ENCODE measurements around the gene DDX17.

The DDX17 gene

DNA sequence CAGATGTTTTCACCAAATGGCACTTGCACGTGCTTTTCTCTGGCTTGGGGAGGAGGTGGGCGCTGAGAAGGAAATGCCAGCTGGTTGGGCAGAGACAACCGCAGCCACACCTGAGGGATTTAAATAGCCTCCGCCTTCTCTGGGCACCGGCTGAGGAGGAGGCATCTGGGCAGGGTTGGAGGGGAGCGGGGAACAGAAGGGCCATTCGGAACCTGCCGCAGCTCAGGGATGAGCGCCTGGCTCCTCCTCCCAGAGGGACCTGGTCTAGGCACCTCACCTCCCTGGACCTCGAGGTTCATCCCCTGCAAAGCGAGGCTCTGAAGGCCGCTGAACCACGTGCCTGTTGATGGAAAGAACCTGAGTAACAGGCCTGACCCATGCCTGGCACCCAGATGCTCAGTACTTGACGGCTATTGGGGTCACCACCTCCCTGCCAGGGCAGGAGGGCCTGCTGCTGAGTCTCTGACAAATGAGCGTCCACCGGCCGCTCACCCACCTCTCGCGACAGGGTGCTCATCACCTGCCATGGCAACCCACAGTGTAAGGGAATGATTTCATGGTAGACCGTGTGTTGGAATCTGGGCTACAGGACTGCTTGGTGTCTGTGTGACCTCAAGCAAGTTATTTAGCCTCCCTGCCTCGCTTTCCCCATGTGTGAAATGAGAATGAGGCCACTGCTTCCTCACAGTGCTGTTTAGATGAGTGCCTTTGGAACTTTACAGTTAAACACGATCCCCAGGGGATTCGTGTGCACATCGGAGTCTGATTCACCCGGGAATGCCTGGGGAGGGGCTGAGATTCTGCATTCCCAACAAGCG, 40.2 kb downstream of the DDX17 start:
- Mint-ChIP-seq H3K4me3 (no peak overlapping the region), H3K27me3 (peaks cover 25% of the 10 kb centered on the region)

DNA sequence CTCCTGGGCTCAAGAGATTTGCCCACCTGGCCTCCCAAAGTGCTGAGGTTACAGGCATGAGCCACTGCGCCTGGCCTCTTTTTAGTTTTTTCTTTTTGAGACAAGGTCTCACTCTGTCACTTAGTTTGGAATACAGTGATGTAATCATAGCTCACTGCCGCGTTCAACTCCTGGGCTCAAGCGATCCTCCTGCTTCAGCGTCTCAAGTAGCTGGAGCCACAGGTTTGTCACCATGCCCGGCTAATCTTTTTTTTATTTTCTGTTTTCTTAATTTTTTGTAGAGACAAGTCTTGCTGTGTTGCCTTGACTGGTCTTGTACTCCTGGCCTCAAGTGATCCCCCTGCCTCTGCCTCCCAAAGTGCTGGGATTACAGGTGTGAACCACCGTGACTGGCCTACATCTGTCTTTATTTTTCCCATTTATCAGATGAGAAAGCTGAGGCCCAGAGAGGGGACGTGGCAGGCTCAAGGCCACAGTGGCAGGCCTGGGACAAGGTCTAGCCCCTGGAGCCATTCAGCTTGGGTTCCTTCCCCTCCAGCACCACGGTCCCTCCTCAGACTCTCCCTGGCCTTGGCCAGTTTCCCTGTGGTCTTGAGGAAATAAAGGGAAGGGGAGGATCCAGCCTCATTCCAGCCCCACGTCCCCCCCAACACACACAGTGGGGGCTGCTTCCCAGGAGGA, 41.0 kb downstream of the DDX17 start:
- Mint-ChIP-seq H3K4me3 (no peak overlapping the region), H3K27me3 (peaks cover 28% of the 10 kb centered on the region), H3K9me3 (no peaks in the 10 kb centered on the region), H3K27ac (no peak overlapping the region), H3K36me3 (no peaks in the 10 kb centered on the region), H3K4me1 (peaks cover 13% of the 10 kb centered on the region)
- ATAC-seq (ENCODE audit: low read depth): no peak
- no peak for DNase-seq (ENCODE audit: low spot score in 2 of 2)

More for the DNA sequence above, 40.2 kb downstream of the DDX17 start:
- DNase-seq (ENCODE audit: low spot score in 2 of 2) (no peak), ATAC-seq (ENCODE audit: low read depth) (no peak)
- H3K9me3 Mint-ChIP-seq: no peaks in the 10 kb centered on the region
- H3K27ac Mint-ChIP-seq: no peak overlapping the region
- no peaks in the 10 kb centered on the region for H3K36me3 Mint-ChIP-seq
- peaks cover 9% of the 10 kb centered on the region for H3K4me1 Mint-ChIP-seq

DNA sequence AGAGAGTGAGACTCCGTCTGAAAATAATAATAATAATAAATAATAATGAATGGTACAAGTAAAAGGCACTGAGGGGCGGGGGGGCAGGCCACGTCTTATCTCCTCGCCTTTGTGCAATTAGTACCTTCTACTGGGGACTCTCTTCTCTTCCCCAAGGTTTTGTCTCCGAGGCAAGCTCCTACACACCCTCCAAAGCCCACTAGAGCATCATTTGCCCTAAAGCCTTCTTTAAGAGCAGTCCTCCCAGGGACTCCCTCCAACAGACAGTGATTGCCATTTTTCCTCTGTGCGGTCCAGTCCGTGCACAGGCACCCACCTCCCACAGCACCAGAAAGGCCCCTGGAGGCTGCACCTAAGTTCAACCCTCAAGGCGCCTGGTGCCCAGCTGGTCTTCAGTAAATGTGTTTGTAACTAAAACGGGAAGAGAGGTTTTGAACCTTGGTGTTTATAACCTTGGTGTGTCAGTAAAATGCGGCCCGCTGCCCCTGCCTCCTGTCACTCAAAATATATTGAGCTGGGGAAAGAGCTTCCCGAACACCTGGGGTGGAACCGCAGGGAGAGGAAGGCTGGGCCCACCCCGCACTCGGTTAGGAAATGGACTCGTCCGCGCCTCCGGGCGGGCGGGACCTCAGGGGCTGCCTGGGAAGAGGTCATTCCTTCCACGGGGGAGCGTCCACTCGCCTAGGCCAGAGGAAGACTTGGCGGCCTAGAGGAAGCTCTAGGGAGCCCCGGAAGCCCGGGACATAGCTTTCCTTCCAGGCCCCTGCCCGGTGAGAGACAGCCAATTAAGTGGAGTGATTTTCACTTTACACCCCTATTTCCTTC, 42.9 kb downstream of the DDX17 start:
- no peaks in the 10 kb centered on the region for H3K9me3 Mint-ChIP-seq
- ATAC-seq (ENCODE audit: low read depth): no peak
- DNase-seq (ENCODE audit: low spot score in 2 of 2): no peak
- H3K27me3 Mint-ChIP-seq: peaks cover 31% of the 10 kb centered on the region
- peaks cover 12% of the 10 kb centered on the region for H3K4me1 Mint-ChIP-seq
- no peak overlapping the region for H3K4me3 Mint-ChIP-seq
- no peak overlapping the region for H3K27ac Mint-ChIP-seq
- H3K36me3 Mint-ChIP-seq: no peaks in the 10 kb centered on the region

DNA sequence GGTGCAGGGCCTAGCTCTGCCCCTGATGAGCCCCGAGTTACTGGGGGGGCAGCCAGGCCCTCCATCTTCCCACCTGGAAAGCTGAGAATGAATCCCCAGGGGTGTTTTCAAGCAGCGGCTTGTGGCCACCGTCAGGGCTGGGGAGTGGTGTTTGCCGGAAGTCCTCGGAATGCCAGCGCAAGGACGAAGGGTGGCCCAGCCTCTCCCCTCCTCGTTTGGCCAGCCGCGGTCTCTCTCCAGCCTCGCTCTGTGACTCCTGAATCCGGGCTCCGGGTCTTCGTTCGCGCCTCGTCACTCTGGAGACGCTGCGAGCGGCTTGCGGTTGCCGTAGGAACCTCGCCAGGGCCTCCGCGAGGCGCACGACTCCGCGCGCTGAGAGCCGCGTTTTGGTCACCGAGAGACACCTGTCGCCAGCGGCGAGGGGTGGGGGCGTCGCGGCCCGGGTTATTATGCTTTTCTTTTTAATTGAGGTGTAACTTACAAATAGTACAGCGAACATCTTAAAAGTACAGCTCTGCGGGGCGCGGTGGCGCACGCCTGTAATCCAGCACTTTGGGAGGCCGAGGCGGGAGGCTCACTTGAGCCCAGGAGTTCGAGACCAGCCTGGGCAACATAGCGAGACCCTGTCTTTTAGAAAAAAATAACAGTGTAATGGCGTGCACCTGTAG, 44.6 kb downstream of the DDX17 start:
- no peak for DNase-seq (ENCODE audit: low spot score in 2 of 2)
- peak; percentile 61 for ATAC-seq (ENCODE audit: low read depth)
- Mint-ChIP-seq H3K9me3 (no peaks in the 10 kb centered on the region), H3K27ac (no peak overlapping the region), H3K27me3 (peaks cover 36% of the 10 kb centered on the region), H3K36me3 (no peaks in the 10 kb centered on the region), H3K4me3 (no peak overlapping the region), H3K4me1 (peaks cover 4% of the 10 kb centered on the region)

DNA sequence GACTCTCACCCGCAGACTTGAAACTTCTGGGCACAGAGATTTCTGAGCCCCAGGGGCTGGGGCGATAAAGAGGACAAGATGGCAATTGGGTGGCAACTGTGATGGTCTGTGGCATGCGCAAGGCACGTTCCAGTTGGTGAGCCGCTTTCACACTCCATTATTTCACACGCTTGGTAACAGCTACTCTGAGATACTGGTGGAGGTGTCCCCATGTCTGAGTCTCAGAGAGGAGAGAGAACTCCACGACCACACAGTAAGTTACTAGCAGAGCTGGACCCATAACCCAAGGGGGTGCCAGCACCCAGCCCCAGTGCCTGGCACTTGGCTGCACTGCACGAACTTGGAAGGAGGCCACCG, 45.1 kb downstream of the DDX17 start:
- peak; percentile 19 for ATAC-seq (ENCODE audit: low read depth)

DNA sequence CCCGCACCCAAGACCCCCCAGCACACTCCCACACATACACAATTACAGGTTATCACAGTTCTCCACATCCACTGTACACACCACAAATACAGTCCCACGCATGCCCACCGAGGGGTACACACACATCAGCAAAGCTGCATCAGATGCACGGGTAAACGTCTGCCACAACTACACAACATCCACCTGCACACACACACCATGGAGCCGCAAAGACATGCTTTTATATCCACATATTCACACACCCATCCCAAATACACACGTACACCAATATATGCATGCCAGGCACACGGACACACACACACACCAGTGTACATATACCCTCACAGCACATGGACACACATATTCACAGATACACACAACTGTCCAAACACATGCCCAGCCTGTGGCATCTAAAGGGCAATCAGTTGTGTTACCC, 45.7 kb downstream of the DDX17 start:
- H3K36me3 Mint-ChIP-seq: no peaks in the 10 kb centered on the region
- peaks cover 7% of the 10 kb centered on the region for H3K4me1 Mint-ChIP-seq
- peaks cover 36% of the 10 kb centered on the region for H3K27me3 Mint-ChIP-seq
- no peak overlapping the region for H3K27ac Mint-ChIP-seq
- no peak for DNase-seq (ENCODE audit: low spot score in 2 of 2)
- ATAC-seq (ENCODE audit: low read depth): no peak
- H3K4me3 Mint-ChIP-seq: no peak overlapping the region
- no peaks in the 10 kb centered on the region for H3K9me3 Mint-ChIP-seq

More for the DNA sequence above, 45.1 kb downstream of the DDX17 start:
- Mint-ChIP-seq H3K27ac (no peak overlapping the region), H3K4me1 (peaks cover 7% of the 10 kb centered on the region), H3K4me3 (no peak overlapping the region), H3K27me3 (peaks cover 36% of the 10 kb centered on the region), H3K36me3 (no peaks in the 10 kb centered on the region), H3K9me3 (no peaks in the 10 kb centered on the region)
- DNase-seq (ENCODE audit: low spot score in 2 of 2): no peak

DNA sequence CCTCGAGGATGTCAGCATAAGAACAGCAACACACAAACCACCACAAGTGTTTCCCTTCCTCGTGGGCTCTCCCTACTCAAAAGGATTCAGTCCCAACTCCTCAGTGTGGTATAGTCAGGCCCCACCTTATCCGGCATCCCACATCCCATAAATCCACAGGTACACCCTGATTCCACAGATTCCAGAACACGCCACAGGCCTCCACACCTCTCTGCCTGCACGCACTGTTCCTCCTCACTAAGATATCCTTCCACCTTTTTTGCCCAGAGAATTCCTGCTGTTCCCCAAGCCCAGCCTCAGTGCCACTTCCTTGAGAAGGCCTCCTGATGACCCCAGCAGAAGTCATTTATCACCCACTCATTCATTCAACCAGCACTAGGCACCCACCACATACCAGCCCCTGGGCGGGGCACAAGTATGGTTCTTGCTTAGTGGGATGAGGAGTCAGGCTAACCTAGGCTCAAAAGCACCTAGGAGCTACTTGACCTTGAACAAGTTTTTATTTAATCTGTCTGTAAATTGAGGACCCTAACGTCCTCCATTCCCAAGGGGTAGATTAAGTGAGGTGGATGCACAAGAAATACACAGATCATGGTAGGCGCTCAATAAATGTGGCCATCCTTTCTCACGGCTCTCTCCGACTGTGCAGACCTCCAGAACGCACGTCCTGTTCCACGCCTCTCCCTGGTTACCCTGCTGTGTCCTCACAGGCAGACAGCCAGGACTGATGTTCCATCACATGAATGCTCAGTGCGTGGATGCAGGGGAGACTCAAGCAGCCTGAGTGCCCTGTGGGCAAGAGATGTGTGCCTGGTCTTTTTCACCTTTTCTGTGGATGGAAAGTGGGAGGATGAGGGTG, 49.0 kb downstream of the DDX17 start:
- Mint-ChIP-seq H3K27ac (no peak overlapping the region), H3K4me3 (peak overlapping the region; percentile 68), H3K4me1 (peaks cover 14% of the 10 kb centered on the region), H3K36me3 (no peaks in the 10 kb centered on the region), H3K9me3 (no peaks in the 10 kb centered on the region), H3K27me3 (peaks cover 44% of the 10 kb centered on the region)
- ATAC-seq (ENCODE audit: low read depth) (no peak), DNase-seq (ENCODE audit: low spot score in 2 of 2) (no peak)

DNA sequence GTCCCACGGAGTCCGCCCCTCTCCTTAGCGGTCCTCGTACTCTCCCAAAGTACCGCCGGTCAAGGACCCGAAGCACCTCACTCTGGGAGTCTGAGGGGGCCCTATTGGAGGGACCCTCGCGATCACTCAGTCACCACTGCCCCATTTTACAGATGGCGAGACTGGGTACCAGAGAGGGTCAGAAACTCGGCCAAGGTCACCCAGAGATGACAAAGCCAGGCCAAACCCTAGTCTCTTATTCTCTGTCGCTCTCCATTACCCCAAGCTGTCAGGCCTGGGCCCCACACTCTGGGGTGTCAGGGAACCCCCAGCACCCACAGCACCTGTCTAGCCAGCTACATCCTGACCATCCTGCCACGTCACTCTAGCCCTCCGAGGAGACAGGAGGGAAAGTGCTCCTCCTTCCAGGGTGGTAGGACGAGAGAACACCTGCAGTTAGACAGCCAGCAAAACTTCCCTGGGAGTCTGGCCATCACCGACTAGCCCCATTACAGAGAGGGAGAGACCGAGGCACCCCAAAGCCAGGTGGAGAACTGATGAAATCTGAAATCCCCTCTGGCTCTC, 49.8 kb downstream of the DDX17 start:
- no peak for DNase-seq (ENCODE audit: low spot score in 2 of 2)
- no peak for ATAC-seq (ENCODE audit: low read depth)
- H3K27me3 Mint-ChIP-seq: peaks cover 44% of the 10 kb centered on the region
- H3K4me1 Mint-ChIP-seq: peaks cover 14% of the 10 kb centered on the region
- H3K36me3 Mint-ChIP-seq: no peaks in the 10 kb centered on the region
- no peaks in the 10 kb centered on the region for H3K9me3 Mint-ChIP-seq
- H3K27ac Mint-ChIP-seq: no peak overlapping the region
- peak overlapping the region; percentile 68 for H3K4me3 Mint-ChIP-seq

DNA sequence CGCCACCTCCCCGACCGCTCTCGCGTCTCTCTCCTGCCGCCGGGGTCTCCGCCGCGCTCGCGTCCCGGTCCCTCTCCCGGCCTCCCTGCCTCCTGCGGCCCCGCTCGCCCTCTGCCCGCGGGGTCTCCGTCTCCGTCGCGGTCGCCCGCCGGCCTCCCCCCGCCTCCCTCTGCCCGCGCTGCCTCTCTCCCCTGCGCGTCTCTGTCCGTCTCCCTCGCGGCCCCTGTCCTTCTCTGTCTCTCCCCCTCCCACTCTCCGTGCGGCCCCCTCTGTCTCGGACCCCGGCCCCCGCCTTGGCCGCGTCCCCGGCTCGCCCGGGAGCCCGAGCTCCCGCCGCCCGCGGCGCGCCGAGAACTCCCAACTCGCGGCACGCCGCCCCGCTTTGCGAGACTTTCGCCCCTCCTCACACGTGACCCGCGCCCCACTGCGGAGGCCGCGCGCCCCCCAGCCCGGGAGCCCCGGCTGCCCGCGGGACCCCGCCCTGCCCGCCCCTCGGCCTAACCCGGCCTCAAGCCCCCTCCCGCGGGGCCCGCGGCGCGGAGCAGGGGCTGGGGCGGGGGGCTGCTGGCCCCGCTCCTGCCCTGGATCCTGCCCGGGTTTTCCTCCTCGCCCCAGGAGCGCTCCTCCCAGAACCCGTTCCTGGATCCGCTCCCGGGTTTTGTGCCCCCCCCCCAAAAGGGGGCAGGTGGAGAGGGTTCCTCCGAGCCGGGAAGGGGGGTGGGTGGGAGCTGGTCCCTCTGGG, 50.4 kb downstream of the DDX17 start:
- DNase-seq (ENCODE audit: low spot score in 2 of 2) (no peak), ATAC-seq (ENCODE audit: low read depth) (no peak)
- Mint-ChIP-seq H3K27ac (no peak overlapping the region), H3K36me3 (no peaks in the 10 kb centered on the region), H3K27me3 (peaks cover 44% of the 10 kb centered on the region), H3K4me3 (peak overlapping the region; percentile 69), H3K9me3 (no peaks in the 10 kb centered on the region), H3K4me1 (peaks cover 14% of the 10 kb centered on the region)

DNA sequence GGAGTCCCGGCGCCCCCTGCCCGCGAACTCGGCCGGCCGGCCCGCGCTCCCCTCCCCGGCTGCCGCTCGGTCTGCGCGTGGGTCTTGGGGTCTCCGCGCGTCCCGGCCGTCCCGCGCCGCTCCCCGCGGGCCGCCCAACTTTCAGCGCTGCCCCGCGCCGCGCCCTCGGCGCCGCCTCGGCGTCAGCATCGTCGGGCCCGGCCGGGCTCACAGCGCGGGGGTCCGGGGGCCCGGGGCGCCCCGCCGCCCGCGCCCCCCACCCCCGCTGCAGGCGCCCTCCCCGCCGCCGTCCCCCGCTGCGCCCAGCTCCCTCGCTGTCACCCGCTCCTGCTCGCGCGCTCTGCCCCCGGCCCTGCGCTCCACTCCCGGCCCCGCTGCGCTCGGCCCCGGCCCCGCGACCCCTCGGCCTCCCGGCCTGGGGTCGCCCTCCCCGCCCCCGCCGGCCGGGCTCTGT, 51.0 kb downstream of the DDX17 start, which contains the start of gene KCNJ4:
KCNJ4 (minus strand) TSS at position 124 of the 454 bp plus-strand sequence. CDS start 27,067 bp downstream, outside the sequence.
- peaks cover 39% of the 10 kb centered on the region for H3K27me3 Mint-ChIP-seq
- peak within 1 kb of the TSS; percentile 85 for H3K4me3 Mint-ChIP-seq
- DNase-seq (ENCODE audit: low spot score in 2 of 2) (no peak), ATAC-seq (ENCODE audit: low read depth) (no peak)
- H3K9me3 Mint-ChIP-seq: no peaks in the 10 kb centered on the region
- no peaks in the 10 kb centered on the region for H3K36me3 Mint-ChIP-seq
- peaks cover 11% of the 10 kb centered on the region for H3K4me1 Mint-ChIP-seq
- peak within 1 kb of the TSS; percentile 19 for H3K27ac Mint-ChIP-seq

DNA sequence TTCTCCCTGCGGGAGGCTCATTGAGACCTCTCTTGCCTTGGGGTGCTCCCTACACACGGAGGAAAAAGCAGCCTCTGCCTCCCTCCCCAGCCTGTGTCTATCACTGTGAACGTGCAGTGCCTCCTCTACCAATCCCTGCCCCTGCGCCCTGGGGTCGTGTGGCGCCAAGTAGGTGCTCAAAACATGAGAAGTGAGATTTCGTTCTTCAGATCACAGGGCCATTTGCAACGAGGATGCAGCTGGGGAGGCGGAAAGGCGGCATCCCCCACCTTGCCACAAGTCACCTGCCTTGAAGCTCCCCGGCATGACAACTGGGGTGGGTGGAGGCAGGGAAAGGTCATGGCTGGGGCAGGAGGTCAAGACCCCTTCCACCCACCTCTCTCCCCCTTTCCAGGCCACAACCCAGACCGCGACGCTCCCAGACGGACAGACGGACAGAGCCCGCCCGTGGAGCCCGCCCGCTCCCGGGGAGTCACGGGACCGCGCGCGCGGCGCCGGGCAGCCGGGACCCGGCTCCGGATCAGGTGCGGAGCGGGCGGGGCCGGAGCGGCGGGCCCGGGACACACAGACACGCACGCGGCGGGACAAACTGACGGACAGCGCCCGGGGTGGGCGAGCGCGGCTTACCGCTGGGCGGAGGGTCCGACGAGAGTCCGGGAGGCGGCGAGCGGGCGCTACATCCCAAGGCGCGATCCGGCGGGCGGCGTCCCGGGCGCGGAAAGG, 51.6 kb downstream of the DDX17 start:
- Mint-ChIP-seq H3K36me3 (no peaks in the 10 kb centered on the region), H3K4me3 (peak overlapping the region; percentile 85), H3K27me3 (peaks cover 39% of the 10 kb centered on the region), H3K27ac (peak overlapping the region; percentile 19), H3K9me3 (no peaks in the 10 kb centered on the region), H3K4me1 (peaks cover 11% of the 10 kb centered on the region)
- ATAC-seq (ENCODE audit: low read depth) (peak; percentile 75), DNase-seq (ENCODE audit: low spot score in 2 of 2) (peak in 1 of 2 donors; percentile 46)

DNA sequence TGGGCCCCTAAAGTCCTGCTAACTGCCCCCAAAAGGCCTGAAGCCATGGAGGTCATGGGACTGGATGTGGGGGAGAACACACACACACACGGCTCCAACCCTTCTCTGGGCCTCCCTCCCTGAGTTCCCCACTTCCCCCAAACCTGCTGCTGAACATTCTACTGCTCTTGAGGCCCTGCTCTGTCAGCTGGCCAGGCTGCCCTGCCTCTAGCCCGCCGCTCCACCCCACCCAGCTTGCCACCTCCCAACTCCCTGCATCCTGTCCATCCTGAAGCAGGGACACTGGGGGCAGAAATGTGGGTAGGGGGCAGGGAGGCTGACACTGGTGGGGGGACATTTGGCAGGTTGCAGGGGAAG, 52.1 kb downstream of the DDX17 start:
- Mint-ChIP-seq H3K36me3 (no peaks in the 10 kb centered on the region), H3K4me3 (peak overlapping the region; percentile 85), H3K9me3 (no peaks in the 10 kb centered on the region), H3K27me3 (peaks cover 37% of the 10 kb centered on the region), H3K4me1 (peaks cover 11% of the 10 kb centered on the region), H3K27ac (peak overlapping the region; percentile 19)
- no peak for ATAC-seq (ENCODE audit: low read depth)
- DNase-seq (ENCODE audit: low spot score in 2 of 2): no peak

All from memory B cell (primary cell).